ENCODE measurements around the gene ZNF177. TPM values are rescaled to one million over a fixed set of nuclear protein-coding genes. Genes with fewer than 3 reads are reported as not detected.
"Not testable (repeated sequence)": the region's sequence is repeated elsewhere in the genome, so short reads cannot be mapped to it uniquely, and the experiment has no call there.

ZNF177 gene
- 1.4 and 3.1 TPM in 2 replicates for total RNA-seq

DNA sequence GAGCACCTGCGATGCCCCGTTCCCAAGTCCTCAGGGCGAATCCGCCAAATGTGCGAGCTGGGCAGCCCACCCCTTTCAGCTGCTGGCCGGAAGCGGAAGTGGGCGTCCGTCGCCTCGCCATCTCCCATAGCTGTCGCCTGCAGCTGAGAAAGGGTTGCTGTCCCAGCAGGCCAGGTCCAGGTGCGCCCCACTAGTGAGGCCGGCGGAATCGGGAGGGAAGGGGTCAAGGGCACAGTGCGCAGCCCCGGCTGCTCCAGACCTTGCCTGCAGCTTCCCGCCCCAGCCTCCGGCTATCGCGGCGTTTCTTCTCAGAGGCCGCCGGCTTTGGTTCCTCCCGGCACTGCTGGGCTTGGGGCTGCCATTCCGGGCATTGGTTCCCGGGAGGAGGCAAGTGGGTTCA is at the start of gene ZNF177:
ZNF177 (plus strand) TSS at position 109 of the 400 bp plus-strand sequence. CDS start 15,299 bp downstream, outside the sequence.
- DNase-seq, result no peak

DNA sequence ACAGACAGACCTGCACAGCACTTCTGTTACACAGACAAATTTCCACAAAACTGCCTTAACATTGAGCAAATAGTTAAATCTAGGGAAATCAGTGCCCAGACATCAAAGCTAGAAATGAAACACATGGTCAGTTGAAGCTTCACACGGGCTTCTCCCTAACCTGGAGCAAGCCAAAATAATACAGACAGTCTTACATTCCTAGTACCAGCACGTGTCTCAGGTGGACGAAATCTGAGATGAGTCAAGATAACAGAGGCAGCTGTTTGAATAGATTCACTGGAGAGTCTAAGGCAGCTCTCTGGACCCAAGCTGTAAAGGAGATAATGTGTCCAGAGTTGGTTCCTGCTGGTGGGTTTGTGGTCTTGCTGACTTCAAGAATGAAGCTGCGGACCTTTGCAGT is 49.1 kb upstream of the ZNF177 start:
- DNase-seq, result no peak

DNA sequence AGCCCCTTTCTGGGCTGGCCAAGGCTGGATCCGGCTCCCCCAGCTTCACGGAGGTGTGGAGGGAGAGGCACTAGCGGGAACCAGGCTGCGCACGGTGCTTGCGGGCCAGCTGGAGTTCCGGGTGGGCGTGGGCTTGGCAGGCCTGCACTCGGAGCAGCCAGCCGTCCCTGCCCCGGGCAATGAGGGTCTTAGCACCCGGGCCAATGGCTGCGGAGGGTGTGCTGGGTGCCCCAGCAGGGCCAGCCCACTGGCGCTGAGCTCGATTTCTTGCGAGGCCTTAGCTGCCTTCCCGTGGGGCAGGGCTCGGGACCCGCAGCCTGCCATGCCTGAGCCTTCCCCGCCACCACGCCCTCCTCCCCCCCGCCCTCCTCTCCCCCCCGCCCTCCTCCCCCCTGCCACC is 41.5 kb upstream of the ZNF177 start:
- DNase-seq, result no peak

- not testable (repeated sequence) for DNase-seq
Observed at GRCh38 chr19:9321756-9322155, 41.1 kb upstream of the ZNF177 start.

- not testable (repeated sequence) for DNase-seq
Observed at GRCh38 chr19:9322201-9322600, 40.6 kb upstream of the ZNF177 start.

DNA sequence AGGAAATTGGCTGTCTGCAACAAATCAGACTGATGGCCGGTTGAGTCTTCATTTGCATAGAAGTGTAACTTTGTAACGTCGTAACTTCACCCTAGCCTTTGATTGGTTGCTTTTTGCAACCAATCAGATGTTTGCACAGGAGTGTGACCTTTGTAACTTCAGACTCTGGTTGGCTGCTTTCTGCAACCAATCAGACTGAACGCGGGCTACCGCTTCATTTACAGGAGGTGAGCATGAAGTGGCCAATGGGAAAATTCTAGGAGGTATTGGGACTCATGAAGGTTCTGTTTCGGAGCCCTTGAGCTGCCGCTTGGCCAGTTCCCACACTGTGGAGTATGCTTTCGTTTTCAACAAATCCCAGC is 39.3 kb upstream of the ZNF177 start:
- peak; percentile 93 for DNase-seq

GRCh38 chr19:9323919-9324583 is 38.8 kb upstream of the ZNF177 start, which contains the start of gene ZNF559:
TSS of gene ZNF559 (plus strand) at chr19:9324179. CDS start at chr19:9338550, 14,371 bp downstream.
- peak; percentile 97 for DNase-seq

DNA sequence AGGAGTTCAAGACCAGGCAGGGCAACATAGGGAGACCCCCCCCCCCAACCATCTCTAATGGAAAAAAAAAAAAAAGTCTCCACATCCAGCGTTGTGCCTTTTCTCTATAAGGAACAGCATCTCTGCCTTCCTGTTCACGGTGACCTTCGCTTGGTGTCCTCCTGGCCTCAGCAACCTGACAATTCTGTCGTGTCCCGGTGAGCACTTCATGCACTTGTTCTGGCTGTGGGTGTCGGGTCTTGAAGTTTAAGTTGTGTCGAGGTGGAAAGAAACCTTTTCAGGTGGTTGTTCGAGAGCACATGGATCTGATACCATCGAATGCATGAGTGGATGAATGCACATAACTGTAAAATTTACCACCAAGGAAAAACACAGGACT is 38.2 kb upstream of the ZNF177 start:
- DNase-seq, result peak; percentile 3

DNA sequence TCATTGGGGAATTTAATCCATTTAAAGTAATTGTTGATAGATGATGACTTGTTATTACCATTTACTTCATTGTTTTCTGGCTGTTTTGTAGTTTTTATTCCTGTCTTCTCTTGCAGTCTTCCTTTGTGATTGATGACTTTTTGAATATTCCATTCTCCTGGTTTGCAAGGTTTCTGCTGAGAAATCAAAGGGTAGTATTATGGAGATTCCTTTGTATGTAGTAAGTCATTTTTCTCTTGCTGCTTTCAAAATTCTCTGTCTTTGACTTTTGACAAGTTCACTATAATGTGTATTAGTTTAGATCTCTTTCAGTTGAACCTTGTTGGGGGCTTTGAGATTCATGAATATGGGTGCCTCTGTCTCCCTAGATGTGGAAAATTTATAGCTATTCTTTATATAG is 32.8 kb upstream of the ZNF177 start:
- DNase-seq, result no peak

DNA sequence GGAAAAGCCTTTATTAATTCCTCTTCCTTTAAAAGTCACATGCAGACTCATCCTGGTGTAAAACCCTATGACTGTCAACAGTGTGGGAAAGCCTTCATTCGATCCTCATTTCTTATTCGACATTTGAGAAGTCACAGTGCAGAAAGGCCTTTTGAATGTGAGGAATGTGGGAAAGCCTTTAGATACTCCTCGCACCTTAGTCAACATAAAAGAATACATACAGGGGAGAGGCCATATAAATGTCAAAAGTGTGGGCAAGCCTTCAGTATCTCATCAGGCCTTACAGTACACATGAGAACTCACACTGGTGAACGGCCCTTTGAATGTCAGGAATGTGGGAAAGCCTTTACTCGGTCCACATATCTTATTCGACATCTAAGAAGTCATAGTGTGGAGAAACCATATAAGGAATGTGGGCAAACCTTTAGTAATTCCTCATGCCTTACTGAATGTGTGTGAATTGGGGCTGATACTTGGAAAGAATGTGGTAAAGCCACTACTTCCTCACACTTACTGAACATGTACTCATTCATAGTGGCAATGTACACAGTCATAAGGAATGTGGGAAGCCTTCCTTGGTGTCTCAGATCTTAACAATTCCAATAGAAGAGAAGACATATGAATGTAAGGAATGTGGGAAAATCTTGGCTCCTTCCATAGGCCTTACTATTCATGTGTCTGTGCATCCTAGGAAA is 20.1 kb upstream of the ZNF177 start:
- peak; percentile 10 for DNase-seq

DNA sequence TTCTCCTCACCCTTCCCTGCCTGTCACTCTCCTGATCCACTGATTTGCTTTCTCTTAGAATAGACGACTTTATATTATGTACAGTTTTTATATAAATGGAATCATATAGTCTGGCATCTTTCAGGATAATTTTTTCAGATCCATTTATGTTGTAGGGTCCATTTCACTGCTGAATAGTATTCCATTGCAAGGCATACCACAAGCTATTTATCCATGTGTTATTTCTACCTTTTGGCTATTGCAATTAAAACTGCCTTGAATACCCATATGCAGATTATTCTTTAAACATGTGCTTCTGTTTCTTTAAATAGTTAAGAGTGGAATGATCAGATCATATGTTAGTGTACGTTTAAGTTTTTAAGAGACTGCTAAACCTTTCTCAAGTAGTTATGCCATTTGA is 17.8 kb upstream of the ZNF177 start:
- no peak for DNase-seq

GRCh38 chr19:9348253-9348652 is 14.6 kb upstream of the ZNF177 start:
- no peak for DNase-seq

DNA sequence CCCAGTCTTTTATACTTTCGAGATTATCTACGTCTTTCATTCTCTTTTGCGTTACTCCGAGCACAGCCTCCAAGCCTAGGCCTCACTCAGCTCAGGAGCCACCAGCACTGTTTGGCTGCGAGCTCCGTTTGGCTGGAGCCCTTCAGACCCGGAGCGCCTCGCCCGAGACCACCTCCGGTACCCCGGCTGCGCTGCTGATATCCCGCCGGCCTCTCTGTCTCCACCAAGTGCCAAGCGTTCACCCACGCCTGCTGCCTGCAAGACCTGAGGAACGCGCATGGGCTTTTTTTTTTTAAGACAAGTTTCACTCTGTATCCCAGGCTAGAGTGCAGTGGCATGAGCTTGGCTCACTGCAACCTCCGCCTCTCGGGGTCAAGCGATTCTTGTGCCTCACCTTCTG is 14.1 kb upstream of the ZNF177 start:
- no peak for DNase-seq

- no peak for DNase-seq
Observed at GRCh38 chr19:9352505-9352904, 10.3 kb upstream of the ZNF177 start.

DNA sequence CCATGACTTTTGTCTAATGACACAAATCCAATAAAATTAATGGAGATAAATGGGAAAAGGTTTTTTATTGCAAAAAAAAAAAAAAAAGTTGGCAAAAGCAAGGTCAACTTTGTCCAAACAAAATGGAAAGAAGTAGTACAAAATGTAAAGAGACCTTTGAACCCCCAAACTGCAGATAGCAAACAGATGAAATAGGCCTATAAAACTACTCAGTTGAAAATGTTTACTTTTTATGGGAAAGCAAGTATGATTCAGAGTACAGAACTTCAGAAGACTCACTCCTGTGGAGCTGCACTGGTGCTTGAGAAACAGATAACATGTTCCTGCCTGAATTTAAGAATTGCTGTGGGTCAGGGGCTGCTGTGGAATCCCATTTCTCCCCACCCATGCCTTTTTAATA is 9.8 kb upstream of the ZNF177 start:
- no peak for DNase-seq

DNA sequence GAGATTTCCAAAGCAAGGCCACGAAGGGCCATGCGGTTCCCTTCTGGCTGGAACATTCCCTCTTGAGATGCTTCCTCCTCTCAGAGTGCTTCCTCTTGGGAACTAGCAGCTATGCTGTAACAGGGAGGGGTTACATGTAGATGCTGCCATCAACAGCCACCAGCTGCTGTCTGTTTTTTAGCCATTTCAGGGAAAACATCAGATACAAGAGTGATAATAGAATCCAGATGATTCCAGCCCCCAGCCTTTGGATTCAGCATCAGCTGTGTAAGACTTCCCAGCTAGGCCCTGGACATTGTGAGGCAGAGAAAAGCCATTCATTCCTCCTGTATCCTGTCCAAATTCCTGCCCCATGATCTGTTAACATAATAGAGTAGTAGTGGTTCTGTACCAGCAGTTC is 8.2 kb upstream of the ZNF177 start:
- no peak for DNase-seq

DNA sequence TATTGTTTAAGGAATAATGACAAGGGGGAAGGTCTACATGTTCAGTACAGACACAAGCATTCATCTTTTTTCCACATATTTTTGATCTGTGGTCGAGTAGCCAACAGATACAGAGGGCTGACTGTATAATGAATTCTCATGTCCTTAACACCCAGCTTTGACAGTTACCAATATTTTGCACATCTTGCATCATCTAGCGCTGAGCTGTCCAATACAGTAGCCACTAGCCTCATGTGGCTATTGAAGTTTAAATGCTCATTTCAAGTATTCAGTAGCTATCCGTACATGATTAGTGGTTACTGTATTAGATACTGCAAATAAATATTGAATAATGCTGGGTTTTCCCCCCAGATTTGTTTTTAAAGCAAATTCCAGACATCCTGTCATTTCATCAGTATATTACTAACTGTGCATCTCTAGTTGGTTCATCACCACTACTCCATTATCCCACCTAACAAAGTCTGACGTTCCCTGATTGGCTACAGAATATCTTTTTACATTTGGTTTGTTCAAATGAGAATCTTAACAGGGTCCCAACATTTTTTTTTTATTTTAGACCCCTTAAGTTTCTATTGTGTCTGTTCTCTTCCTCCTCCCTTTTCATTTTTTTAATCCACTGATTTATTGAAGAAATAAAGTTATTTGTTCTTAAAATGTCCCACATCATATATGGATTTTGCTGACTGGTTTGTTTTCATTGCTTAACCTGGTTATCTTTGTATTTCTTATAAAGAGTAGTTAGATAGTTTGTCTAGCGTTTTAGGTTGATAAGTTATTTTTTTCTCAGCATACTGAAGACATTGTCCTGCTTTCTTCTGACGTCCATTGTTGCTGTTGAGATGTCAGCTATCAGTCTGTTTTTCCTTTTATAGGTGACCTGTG is 8.2 kb downstream of the ZNF177 start:
- DNase-seq, result no peak

- no peak for DNase-seq
Observed at GRCh38 chr19:9381361-9381785, 18.6 kb downstream of the ZNF177 start.

- DNase-seq, result peak; percentile 17
Observed at GRCh38 chr19:9406798-9407352, 44.1 kb downstream of the ZNF177 start.

DNA sequence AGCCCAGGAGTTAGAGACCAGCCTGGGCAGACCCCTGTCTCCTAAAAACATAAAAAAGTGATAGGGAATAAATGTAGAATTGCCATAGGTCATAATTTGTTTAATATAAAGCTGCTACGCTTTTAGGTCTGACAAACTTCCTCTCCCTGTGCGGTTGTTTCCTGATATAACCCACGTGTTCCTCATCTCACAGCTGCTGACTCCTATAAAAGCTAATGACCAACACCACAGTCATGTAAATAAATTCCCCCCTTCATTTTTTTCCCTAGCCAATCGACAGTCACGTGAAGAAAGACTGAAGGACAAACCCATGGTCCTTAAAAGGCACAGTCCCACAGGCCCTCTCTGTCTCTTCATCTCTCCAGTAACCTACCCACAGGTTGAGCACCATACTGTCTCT is 45.0 kb downstream of the ZNF177 start:
- DNase-seq, result no peak

GRCh38 chr19:9413240-9413954 is 50.6 kb downstream of the ZNF177 start:
- DNase-seq, result no peak

DNA sequence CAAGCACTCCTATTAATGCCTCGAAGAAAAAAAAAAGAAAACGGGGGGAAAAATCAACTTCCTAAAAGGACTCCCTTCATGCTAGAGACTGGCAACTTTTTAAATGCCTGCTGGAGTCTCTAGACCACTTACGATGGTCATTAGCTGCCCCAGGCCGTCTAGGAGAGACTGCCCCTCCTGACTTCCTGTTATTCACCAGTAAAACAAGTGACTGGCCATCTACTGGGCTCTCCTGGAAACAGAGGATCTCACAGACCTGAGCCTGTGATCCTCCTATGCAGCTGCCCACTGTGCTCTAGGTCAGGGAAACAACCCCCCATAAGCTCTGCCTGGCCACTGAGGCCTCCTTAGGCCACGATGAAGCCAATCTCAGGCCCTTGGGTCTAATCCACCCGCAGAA is 65.1 kb downstream of the ZNF177 start:
- DNase-seq, result peak; percentile 7
